ENCODE data around the gene EYA4.

Gene EYA4

GRCh38 chr6:133399426-133399825, 158.3 kb downstream of the EYA4 start:
- TF ChIP-seq CTCF (IDR thresholded peaks at IDR 0.05; ENCODE audit: low read length, missing control alignments), result no peak
- no peak overlapping the region for H3K4me3 ChIP-seq (replicated peaks; ENCODE audit: low read depth, low read length)
- no peak for DNase-seq (ENCODE audit: low read depth)

GRCh38 chr6:133404151-133404550, 163.0 kb downstream of the EYA4 start:
- H3K4me3 ChIP-seq (replicated peaks; ENCODE audit: low read depth, low read length), result no peak overlapping the region
- DNase-seq (ENCODE audit: low read depth), result no peak
- TF ChIP-seq CTCF (IDR thresholded peaks at IDR 0.05; ENCODE audit: low read length, missing control alignments), result no peak

- TF ChIP-seq CTCF (IDR thresholded peaks at IDR 0.05; ENCODE audit: low read length, missing control alignments), result no peak
- no peak for DNase-seq (ENCODE audit: low read depth)
- H3K4me3 ChIP-seq (replicated peaks; ENCODE audit: low read depth, low read length), result no peak overlapping the region
Observed at GRCh38 chr6:133404728-133405127, 163.6 kb downstream of the EYA4 start.

GRCh38 chr6:133407320-133408100, 166.4 kb downstream of the EYA4 start:
- no peak for TF ChIP-seq CTCF (IDR thresholded peaks at IDR 0.05; ENCODE audit: low read length, missing control alignments)
- H3K4me3 ChIP-seq (replicated peaks; ENCODE audit: low read depth, low read length), result no peak overlapping the region
- no peak for DNase-seq (ENCODE audit: low read depth)

GRCh38 chr6:133408132-133408531, 167.0 kb downstream of the EYA4 start:
- DNase-seq (ENCODE audit: low read depth), result no peak
- no peak for TF ChIP-seq CTCF (IDR thresholded peaks at IDR 0.05; ENCODE audit: low read length, missing control alignments)
- no peak overlapping the region for H3K4me3 ChIP-seq (replicated peaks; ENCODE audit: low read depth, low read length)

GRCh38 chr6:133408543-133408942, 167.4 kb downstream of the EYA4 start:
- H3K4me3 ChIP-seq (replicated peaks; ENCODE audit: low read depth, low read length), result no peak overlapping the region
- no peak for TF ChIP-seq CTCF (IDR thresholded peaks at IDR 0.05; ENCODE audit: low read length, missing control alignments)
- no peak for DNase-seq (ENCODE audit: low read depth)

Measured in fibroblast of pulmonary artery (primary cell).